ENCODE results near the gene VCP.

DNA sequence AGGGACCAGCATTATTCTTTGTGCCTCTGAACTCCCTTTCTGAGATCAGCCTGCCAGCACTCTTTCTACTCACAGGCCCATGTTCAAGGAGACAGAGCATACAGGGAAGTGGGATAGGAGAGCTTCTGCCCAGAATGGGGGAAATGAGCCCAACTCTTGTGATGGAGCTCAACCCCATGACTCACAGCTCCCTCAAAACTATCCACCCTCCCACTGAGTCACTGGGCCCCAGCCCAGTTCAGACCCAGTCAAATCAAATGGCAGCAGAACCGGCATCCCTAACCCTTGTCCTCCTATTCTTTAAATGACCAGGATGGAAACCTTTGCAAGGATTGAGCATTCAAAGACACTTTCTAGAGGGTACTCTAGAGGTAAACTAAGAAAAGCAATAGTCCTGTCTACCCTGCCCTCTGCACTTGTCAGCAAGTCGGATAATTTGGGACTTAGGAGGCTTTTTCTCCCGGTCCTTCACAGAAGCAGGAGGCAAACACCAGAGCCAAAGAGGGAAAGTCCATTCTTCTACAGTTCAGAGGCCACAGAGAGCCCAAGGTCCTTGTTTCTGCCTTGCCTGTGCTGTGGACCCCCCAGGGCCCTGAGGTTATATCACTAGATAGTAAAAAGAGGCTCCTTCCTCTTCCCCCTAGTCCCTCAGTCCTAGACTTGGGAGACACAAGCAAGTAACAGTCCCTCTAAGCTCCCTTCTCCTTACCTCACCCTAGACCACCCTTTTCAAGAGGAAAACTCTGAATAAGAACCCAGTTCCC lies 40.0 kb upstream of the VCP start:
- TF ChIP-seq, protein P1, sequence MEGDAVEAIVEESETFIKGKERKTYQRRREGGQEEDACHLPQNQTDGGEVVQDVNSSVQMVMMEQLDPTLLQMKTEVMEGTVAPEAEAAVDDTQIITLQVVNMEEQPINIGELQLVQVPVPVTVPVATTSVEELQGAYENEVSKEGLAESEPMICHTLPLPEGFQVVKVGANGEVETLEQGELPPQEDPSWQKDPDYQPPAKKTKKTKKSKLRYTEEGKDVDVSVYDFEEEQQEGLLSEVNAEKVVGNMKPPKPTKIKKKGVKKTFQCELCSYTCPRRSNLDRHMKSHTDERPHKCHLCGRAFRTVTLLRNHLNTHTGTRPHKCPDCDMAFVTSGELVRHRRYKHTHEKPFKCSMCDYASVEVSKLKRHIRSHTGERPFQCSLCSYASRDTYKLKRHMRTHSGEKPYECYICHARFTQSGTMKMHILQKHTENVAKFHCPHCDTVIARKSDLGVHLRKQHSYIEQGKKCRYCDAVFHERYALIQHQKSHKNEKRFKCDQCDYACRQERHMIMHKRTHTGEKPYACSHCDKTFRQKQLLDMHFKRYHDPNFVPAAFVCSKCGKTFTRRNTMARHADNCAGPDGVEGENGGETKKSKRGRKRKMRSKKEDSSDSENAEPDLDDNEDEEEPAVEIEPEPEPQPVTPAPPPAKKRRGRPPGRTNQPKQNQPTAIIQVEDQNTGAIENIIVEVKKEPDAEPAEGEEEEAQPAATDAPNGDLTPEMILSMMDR (IDR thresholded peaks at IDR 0.05): no peak
- TF ChIP-seq POLR2A (IDR thresholded peaks at IDR 0.05) (no peak), EP300 (IDR thresholded peaks at IDR 0.05) (no peak)

Measured in tibial nerve (tissue), 4 donors.